IMR-90 (cell line): Measurements from ENCODE around the gene ZNF248. TPM values are rescaled to one million over a fixed set of nuclear protein-coding genes. Genes with fewer than 3 reads are reported as not detected.

Experiments
- polyA plus RNA-seq, 3 experiments: library from polyadenylated mRNA; depleted of rRNA; stranded (reverse); fragments of >200 nt; gene quantifications; 2 replicates each; pipeline ENCODE4 v1.2.3, GENCODE V29; 2012; ENCODE audit warnings: low replicate concordance in 1 of 3
- total RNA-seq: library from RNA; depleted of rRNA; stranded (reverse); fragments of >200 nt; gene quantifications from 2 replicates; pipeline ENCODE4 v1.2.3, GENCODE V29; 2012; rRNA removed

The ZNF248 gene
- total and polyA plus RNA-seq, 2 of the 4 experiments (the other 2 are of a cell fraction), result 5.1 to 5.7 TPM

Other genes with a start within 250 kb of the ZNF248 start
- gene ZNF25, start 119.0 kb upstream of the ZNF248 start, total RNA-seq, result 9.5 and 12.2 TPM in 2 replicates
- 3.9 and 5.1 TPM in 2 replicates for gene ZNF25, start 119.0 kb upstream of the ZNF248 start, polyA plus RNA-seq (2012; rRNA removed)
- 11.4 and 14.3 TPM in 2 replicates for gene ZNF33A, start 153.1 kb upstream of the ZNF248 start, total RNA-seq
- 3.9 and 5.6 TPM in 2 replicates for gene ZNF33A, start 153.1 kb upstream of the ZNF248 start, polyA plus RNA-seq (2012; rRNA removed)
- gene ZNF37A, start 236.7 kb upstream of the ZNF248 start, total RNA-seq, result 8.6 and 10.0 TPM in 2 replicates
- gene ZNF37A, start 236.7 kb upstream of the ZNF248 start, polyA plus RNA-seq (2012; rRNA removed), result 3.6 and 5.5 TPM in 2 replicates